ENCODE measurements around the gene TTC32. TPM values are rescaled to one million over a fixed set of nuclear protein-coding genes. Genes with fewer than 3 reads are reported as not detected.

TTC32 gene
- total RNA-seq, 1 experiment from 2014 or later, result 11.5 TPM

- no peaks in the 10 kb centered on the region for H3K27me3 ChIP-seq (replicated peaks; ENCODE audit: insufficient read depth, low read depth, low read length, poor library complexity)
- POLR2A ChIA-PET (ENCODE audit: low non-redundant PET), result no interaction called here
- TF ChIP-seq CTCF (conservative IDR thresholded peaks at IDR 0.05; ENCODE audit: low read depth, low read length) (no peak), EZH2 (IDR thresholded peaks at IDR 0.05; ENCODE audit: borderline replicate concordance, low read depth, low read length, poor library complexity, severe bottlenecking) (no peak)
- intact Hi-C loops (cut with micrococcal nuclease; ENCODE audit: unreplicated experiment), result no loop called here
- H3K36me3 ChIP-seq (ENCODE audit: insufficient read depth, low read length, poor library complexity, severe bottlenecking), result peaks cover 13% of the 10 kb centered on the region
- no peaks in the 10 kb centered on the region for H3K4me1 ChIP-seq (ENCODE audit: insufficient read depth, low read length, poor library complexity, severe bottlenecking)
- no peak overlapping the region for H3K27ac ChIP-seq (ENCODE audit: low read depth, low read length, poor library complexity, severe bottlenecking)
- CTCF ChIA-PET, result no interaction called here
- BruUV-seq (replicated peaks), result no TSS peak
- H3K4me3 ChIP-seq (ENCODE audit: low read depth, low read length, poor library complexity, severe bottlenecking), result no peak overlapping the region
- no peak for DNase-seq (ENCODE audit: low spot score)
- no peaks in the 10 kb centered on the region for H3K9me3 ChIP-seq (ENCODE audit: low read depth, low read length, poor library complexity, severe bottlenecking)
These were observed 45.6 kb upstream of the TTC32 start for GRCh38 chr2:19947184-19947940.

GRCh38 chr2:19944205-19944845 is 42.5 kb upstream of the TTC32 start:
- Histone ChIP-seq H3K4me3 (ENCODE audit: low read depth, low read length, poor library complexity, severe bottlenecking) (no peak overlapping the region), H3K27me3 (replicated peaks; ENCODE audit: insufficient read depth, low read depth, low read length, poor library complexity) (no peaks in the 10 kb centered on the region), H3K4me1 (ENCODE audit: insufficient read depth, low read length, poor library complexity, severe bottlenecking) (no peaks in the 10 kb centered on the region), H3K9me3 (ENCODE audit: low read depth, low read length, poor library complexity, severe bottlenecking) (no peaks in the 10 kb centered on the region), H3K36me3 (ENCODE audit: insufficient read depth, low read length, poor library complexity, severe bottlenecking) (peaks cover 13% of the 10 kb centered on the region), H3K27ac (ENCODE audit: low read depth, low read length, poor library complexity, severe bottlenecking) (no peak overlapping the region)
- BruUV-seq (replicated peaks), result no TSS peak
- TF ChIP-seq EZH2 (IDR thresholded peaks at IDR 0.05; ENCODE audit: borderline replicate concordance, low read depth, low read length, poor library complexity, severe bottlenecking) (no peak), CTCF (conservative IDR thresholded peaks at IDR 0.05; ENCODE audit: low read depth, low read length) (no peak)
- CTCF ChIA-PET, result no interaction called here
- intact Hi-C loops (cut with micrococcal nuclease; ENCODE audit: unreplicated experiment), result no loop called here
- POLR2A ChIA-PET (ENCODE audit: low non-redundant PET), result interaction anchor here (0.7 kb wide), 1 partner anchor 15 kb away, joined by 4 read pairs; no protein-coding TSS in a partner anchor
- no peak for DNase-seq (ENCODE audit: low spot score)

- ChIA-PET POLR2A (ENCODE audit: low non-redundant PET) (no interaction called here), CTCF (no interaction called here)
- Histone ChIP-seq H3K27ac (ENCODE audit: low read depth, low read length, poor library complexity, severe bottlenecking) (no peak overlapping the region), H3K4me3 (ENCODE audit: low read depth, low read length, poor library complexity, severe bottlenecking) (no peak overlapping the region), H3K36me3 (ENCODE audit: insufficient read depth, low read length, poor library complexity, severe bottlenecking) (peaks cover 13% of the 10 kb centered on the region), H3K27me3 (replicated peaks; ENCODE audit: insufficient read depth, low read depth, low read length, poor library complexity) (no peaks in the 10 kb centered on the region), H3K9me3 (ENCODE audit: low read depth, low read length, poor library complexity, severe bottlenecking) (no peaks in the 10 kb centered on the region), H3K4me1 (ENCODE audit: insufficient read depth, low read length, poor library complexity, severe bottlenecking) (no peaks in the 10 kb centered on the region)
- intact Hi-C loops (cut with micrococcal nuclease; ENCODE audit: unreplicated experiment), result no loop called here
- BruUV-seq (replicated peaks), result no TSS peak
- DNase-seq (ENCODE audit: low spot score), result no peak
- TF ChIP-seq EZH2 (IDR thresholded peaks at IDR 0.05; ENCODE audit: borderline replicate concordance, low read depth, low read length, poor library complexity, severe bottlenecking), result no peak
- TF ChIP-seq CTCF (conservative IDR thresholded peaks at IDR 0.05; ENCODE audit: low read depth, low read length), result no peak
These were observed 41.4 kb upstream of the TTC32 start for GRCh38 chr2:19943189-19943588.
